Body of pancreas (tissue), 4 donors: Measurements from ENCODE around the gene IQCC. TPM values are rescaled to one million over a fixed set of nuclear protein-coding genes. Genes with fewer than 3 reads are reported as not detected.

Source experiments
- ATAC-seq: fragments of 150-250 bp; one replicate; pipeline ENCODE4 v1.9.1; 2016
- DNase-seq, 4 donors: peaks; one replicate each; pipeline ENCODE4 v3.0.0-alpha.2; 2019
- H3K27ac ChIP-seq, 4 donors: fragments of 200-600 bp; sonication (generic); 1 replicate in 3 of 4; 2 replicates in 1 of 4; pipeline versions ENCODE4 v1.5.1 to v1.6.1; 2016 to 2019; ENCODE audit warnings: mild to moderate bottlenecking in 1 of 4, mixed read lengths in 1 of 4, moderate library complexity in 1 of 4
- H3K27me3 ChIP-seq, 2 donors: fragments of 200-600 bp; sonication (generic); one replicate each; pipeline ENCODE4 v1.6.0; 2016; ENCODE audit warnings: mild to moderate bottlenecking in 1 of 2
- H3K36me3 ChIP-seq, 2 donors: fragments of 200-600 bp; sonication (generic); replicated peaks in 1 of 2; 2 replicates each; pipeline ENCODE4 v1.5.1; 2016; ENCODE audit warnings: low read depth in 2 of 2; ENCODE audit not compliant: insufficient read depth in 1 of 2
- H3K4me1 ChIP-seq: fragments of 200-600 bp; sonication (generic); one replicate; pipeline ENCODE4 v1.6.0; 2016
- H3K4me3 ChIP-seq, 2 donors: fragments of 200-600 bp; sonication (generic); 1 replicate in 1 of 2; 2 replicates in 1 of 2; pipeline ENCODE4 v1.5.1; 2016 to 2019
- H3K9me3 ChIP-seq, 3 donors: fragments of 200-600 bp; sonication (generic); 1 replicate in 2 of 3; 2 replicates in 1 of 3; pipeline ENCODE4 v1.5.1; 2016
- POLR2A ChIP-seq, 3 donors: fragments of 450-650 bp; IDR thresholded peaks; one replicate each; pipeline ENCODE4 v1.6.1; 2016; ENCODE audit warnings: antibody characterized with exemption in 3 of 3, mild to moderate bottlenecking in 2 of 3
- WGBS, 2 donors: methylation state at CpG; one replicate each; pipeline ENCODE4 v1.1.5; 2017; 5-methylcytosine and 5-hydroxymethylcytosine counted together
- intact Hi-C: fragments of 100-400 bp; cut with DNase I; formaldehyde crosslinking; loops from one replicate; pipeline ENCODE4 v1.15.1; 2023
- total RNA-seq, 2 donors: library from RNA; depleted of rRNA; stranded (reverse); fragments of >200 nt; gene quantifications; one replicate each; pipeline ENCODE4 v1.1.0, GENCODE V29; 2016
- TF ChIP-seq, protein P1 (sequence below), 7 experiments: fragments of 450-650 bp in 4 of 7; fragments of 200-600 bp in 3 of 7; sonication (generic) in 3 of 7; IDR thresholded peaks; one replicate each; pipeline ENCODE4 v1.5.1; 2016 to 2019; ENCODE audit warnings: antibody characterized with exemption in 7 of 7

The IQCC gene
- total RNA-seq, 2 donors from 2014 or later = 1.8 to 5.3 TPM

DNA sequence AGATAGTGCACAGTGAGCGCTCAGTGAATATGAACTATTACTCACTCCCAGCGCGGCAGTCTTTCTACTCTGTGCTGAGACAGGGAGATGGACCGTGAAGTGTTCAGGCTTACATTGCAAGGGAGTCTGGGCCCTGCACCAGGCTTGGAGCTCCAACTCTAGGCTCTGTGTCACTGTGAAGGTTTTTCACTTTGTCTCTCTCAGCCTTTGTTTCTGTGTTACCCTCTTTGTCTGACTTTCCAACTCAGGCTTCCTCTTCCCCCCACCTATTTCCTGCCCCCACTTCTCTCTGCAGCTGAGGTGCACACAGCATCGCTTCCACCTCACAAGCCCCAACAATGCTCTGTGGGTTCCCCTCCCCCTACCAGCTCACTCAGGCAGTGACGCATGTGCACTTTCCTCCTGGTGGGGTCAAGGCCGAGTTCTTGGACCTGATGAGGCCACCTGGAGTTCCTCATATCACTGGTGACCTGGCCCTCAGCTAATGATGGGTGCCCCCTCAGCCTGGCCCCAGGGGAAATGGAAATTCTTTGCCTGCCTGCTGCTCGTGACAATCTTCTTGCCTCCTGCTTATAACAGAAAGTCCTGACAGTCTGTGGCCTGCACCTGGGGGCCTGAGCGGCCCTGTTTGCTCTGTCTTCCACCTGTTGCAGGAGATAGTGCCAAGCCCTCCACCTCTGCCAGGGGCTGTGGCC is 44.5 kb downstream of the IQCC start:
- H3K36me3 ChIP-seq = no peaks in the 10 kb centered on the region
- peak overlapping the region in 2 of 4 donors; percentile 44 to 72 for H3K27ac ChIP-seq
- no peak overlapping the region for H3K4me3 ChIP-seq
- no peaks in the 10 kb centered on the region for H3K9me3 ChIP-seq
- 45 to 61% methylated on average over 7 to 9 of the region's 9 CpGs for WGBS, 2 donors
- intact Hi-C loops = no loop called here
- peak in 1 of 3 donors; percentile 16 for TF ChIP-seq POLR2A (IDR thresholded peaks at IDR 0.05)
- TF ChIP-seq, protein P1, sequence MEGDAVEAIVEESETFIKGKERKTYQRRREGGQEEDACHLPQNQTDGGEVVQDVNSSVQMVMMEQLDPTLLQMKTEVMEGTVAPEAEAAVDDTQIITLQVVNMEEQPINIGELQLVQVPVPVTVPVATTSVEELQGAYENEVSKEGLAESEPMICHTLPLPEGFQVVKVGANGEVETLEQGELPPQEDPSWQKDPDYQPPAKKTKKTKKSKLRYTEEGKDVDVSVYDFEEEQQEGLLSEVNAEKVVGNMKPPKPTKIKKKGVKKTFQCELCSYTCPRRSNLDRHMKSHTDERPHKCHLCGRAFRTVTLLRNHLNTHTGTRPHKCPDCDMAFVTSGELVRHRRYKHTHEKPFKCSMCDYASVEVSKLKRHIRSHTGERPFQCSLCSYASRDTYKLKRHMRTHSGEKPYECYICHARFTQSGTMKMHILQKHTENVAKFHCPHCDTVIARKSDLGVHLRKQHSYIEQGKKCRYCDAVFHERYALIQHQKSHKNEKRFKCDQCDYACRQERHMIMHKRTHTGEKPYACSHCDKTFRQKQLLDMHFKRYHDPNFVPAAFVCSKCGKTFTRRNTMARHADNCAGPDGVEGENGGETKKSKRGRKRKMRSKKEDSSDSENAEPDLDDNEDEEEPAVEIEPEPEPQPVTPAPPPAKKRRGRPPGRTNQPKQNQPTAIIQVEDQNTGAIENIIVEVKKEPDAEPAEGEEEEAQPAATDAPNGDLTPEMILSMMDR (IDR thresholded peaks at IDR 0.05) = no peak
- H3K27me3 ChIP-seq = no peaks in the 10 kb centered on the region
- DNase-seq = peak in 3 of 4 donors; percentile 30 to 50 (median 36)
- peaks cover 28% of the 10 kb centered on the region for H3K4me1 ChIP-seq
- ATAC-seq = peak; percentile 31

- H3K4me3 ChIP-seq = no peak within 1 kb of the TSS
- peaks cover 28% of the 10 kb centered on the region for H3K4me1 ChIP-seq
- H3K36me3 ChIP-seq = no peaks in the 10 kb centered on the region
- H3K9me3 ChIP-seq = no peaks in the 10 kb centered on the region
- peak within 1 kb of the TSS in 2 of 4 donors; percentile 44 to 72 for H3K27ac ChIP-seq
- DNase-seq = no peak
- 70 to 79% methylated on average over 9 to 24 of the region's 25 CpGs for WGBS, 2 donors
- no peak for ATAC-seq
- H3K27me3 ChIP-seq = no peaks in the 10 kb centered on the region
- TF ChIP-seq, protein P1 (IDR thresholded peaks at IDR 0.05) = no peak
- TF ChIP-seq POLR2A (IDR thresholded peaks at IDR 0.05) = no peak
- intact Hi-C loops = no loop called here
These were observed 45.6 kb downstream of the IQCC start, which contains the start of gene LCK for GRCh38 chr1:32250893-32251716. Gene LCK, plus strand, starts transcription at chr1:32251265. Its CDS starts 23,065 bp downstream, at chr1:32274330.

DNA sequence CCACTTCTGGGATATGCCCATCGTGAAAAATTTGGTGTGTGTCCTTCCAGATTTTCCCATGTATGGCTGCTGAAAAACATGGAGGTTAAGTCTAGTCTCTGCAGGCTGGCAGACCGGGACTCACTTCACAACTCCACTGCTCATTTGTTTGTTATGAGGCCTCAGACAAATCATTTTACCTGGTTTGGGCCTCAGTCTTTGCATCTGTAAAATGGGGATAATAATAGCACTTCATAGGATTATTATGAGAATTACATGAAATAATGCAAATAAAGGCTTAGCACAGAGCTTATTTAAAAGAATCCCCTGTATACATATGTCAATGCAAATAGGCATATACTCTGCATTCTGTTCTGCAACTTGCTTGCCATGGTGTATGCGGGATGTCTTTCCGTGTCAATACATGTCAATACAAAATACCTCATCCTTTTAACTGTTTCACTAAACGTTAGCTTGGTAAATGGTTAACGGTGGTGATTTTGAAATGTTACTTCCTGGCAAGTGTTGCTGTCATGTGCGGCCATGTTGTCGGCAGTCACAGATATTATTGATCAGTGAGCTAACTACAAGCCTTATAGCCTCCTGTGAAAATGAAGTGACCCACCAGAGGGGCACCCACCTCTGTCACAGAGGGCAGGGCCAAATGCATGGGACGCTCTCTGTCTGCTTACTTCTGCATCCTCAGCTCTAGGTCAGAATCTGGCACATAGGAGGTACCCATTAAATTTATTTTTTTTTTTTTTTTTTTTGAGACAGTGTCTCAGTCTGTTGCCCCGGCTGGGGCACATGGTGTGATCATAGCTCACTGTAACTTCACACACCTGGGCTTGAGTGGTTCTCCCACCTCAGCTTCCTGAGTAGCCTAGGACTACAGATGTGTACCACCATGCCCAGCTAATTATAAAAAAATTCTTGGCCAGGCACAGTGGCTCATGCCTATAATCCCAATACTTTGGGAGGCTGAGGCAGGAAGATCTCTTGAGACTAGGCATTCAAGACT is 49.9 kb downstream of the IQCC start:
- intact Hi-C loops = no loop called here
- Histone ChIP-seq H3K27ac (no peak overlapping the region), H3K4me1 (peaks cover 4% of the 10 kb centered on the region), H3K27me3 (no peaks in the 10 kb centered on the region), H3K9me3 (no peaks in the 10 kb centered on the region), H3K4me3 (no peak overlapping the region), H3K36me3 (no peaks in the 10 kb centered on the region)
- 49 to 62% methylated on average over 10 of the region's 10 CpGs for WGBS, 2 donors
- no peak for ATAC-seq
- TF ChIP-seq, protein P1 (IDR thresholded peaks at IDR 0.05) = no peak
- no peak for TF ChIP-seq POLR2A (IDR thresholded peaks at IDR 0.05)
- no peak for DNase-seq

GRCh38 chr1:32256473-32257226 is 51.2 kb downstream of the IQCC start:
- Histone ChIP-seq H3K9me3 (no peaks in the 10 kb centered on the region), H3K4me3 (no peak overlapping the region), H3K27ac (no peak overlapping the region), H3K36me3 (no peaks in the 10 kb centered on the region), H3K4me1 (no peaks in the 10 kb centered on the region), H3K27me3 (no peaks in the 10 kb centered on the region)
- DNase-seq (no peak), ATAC-seq (no peak)
- no peak for TF ChIP-seq POLR2A (IDR thresholded peaks at IDR 0.05)
- TF ChIP-seq, protein P1 (IDR thresholded peaks at IDR 0.05) = no peak
- WGBS, 2 donors = 74 to 75% methylated on average over 9 of the region's 9 CpGs
- intact Hi-C loops = no loop called here
